Testis (tissue), 2 donors: ENCODE data around the gene ADAMTS16.

Experiments
- POLR2A ChIP-seq: fragments of 450-650 bp; IDR thresholded peaks from one replicate; pipeline ENCODE4 v1.6.1; 2017; ENCODE audit warnings: antibody characterized with exemption, mild to moderate bottlenecking, moderate library complexity
- TF ChIP-seq, protein P1 (sequence below), 3 experiments: fragments of 450-650 bp in 2 of 3; fragments of 200-600 bp in 1 of 3; sonication (generic) in 1 of 3; IDR thresholded peaks; one replicate each; pipeline ENCODE4 v1.5.1; 2016 to 2019; ENCODE audit warnings: antibody characterized with exemption in 3 of 3, mild to moderate bottlenecking in 2 of 3, moderate library complexity in 1 of 3

GRCh38 chr5:5330728-5331452, 190.8 kb downstream of the ADAMTS16 start:
- TF ChIP-seq, protein P1, sequence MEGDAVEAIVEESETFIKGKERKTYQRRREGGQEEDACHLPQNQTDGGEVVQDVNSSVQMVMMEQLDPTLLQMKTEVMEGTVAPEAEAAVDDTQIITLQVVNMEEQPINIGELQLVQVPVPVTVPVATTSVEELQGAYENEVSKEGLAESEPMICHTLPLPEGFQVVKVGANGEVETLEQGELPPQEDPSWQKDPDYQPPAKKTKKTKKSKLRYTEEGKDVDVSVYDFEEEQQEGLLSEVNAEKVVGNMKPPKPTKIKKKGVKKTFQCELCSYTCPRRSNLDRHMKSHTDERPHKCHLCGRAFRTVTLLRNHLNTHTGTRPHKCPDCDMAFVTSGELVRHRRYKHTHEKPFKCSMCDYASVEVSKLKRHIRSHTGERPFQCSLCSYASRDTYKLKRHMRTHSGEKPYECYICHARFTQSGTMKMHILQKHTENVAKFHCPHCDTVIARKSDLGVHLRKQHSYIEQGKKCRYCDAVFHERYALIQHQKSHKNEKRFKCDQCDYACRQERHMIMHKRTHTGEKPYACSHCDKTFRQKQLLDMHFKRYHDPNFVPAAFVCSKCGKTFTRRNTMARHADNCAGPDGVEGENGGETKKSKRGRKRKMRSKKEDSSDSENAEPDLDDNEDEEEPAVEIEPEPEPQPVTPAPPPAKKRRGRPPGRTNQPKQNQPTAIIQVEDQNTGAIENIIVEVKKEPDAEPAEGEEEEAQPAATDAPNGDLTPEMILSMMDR (IDR thresholded peaks at IDR 0.05): no peak
- no peak for TF ChIP-seq POLR2A
